Osteocyte (in vitro differentiated cells): ENCODE results near the gene ST6GALNAC2. TPM values are rescaled to one million over a fixed set of nuclear protein-coding genes. Genes with fewer than 3 reads are reported as not detected.
A peak's percentile ranks its signal among the peaks of the same experiment; 100 is the strongest.

Experiments used
- DNase-seq: peaks from one replicate; pipeline ENCODE4 v3.0.0; 2021; ENCODE audit warnings: mixed read lengths; ENCODE audit not compliant: unreplicated experiment; ENCODE audit errors: extremely low spot score
- H3K27ac Mint-ChIP-seq: one replicate; pipeline ENCODE4 v1.8.0; 2021; ENCODE audit warnings: mild to moderate bottlenecking, mixed read lengths; ENCODE audit not compliant: unreplicated experiment
- H3K27me3 Mint-ChIP-seq: one replicate; pipeline ENCODE4 v1.8.0; 2021; ENCODE audit warnings: mixed read lengths; ENCODE audit not compliant: unreplicated experiment
- H3K36me3 Mint-ChIP-seq: one replicate; pipeline ENCODE4 v1.8.0; 2021; ENCODE audit warnings: mixed read lengths; ENCODE audit not compliant: unreplicated experiment
- H3K4me1 Mint-ChIP-seq: one replicate; pipeline ENCODE4 v1.8.0; 2021; ENCODE audit warnings: mixed read lengths; ENCODE audit not compliant: unreplicated experiment
- H3K4me3 Mint-ChIP-seq: one replicate; pipeline ENCODE4 v1.8.0; 2021; ENCODE audit warnings: mild to moderate bottlenecking, moderate library complexity, mixed read lengths; ENCODE audit not compliant: unreplicated experiment
- H3K9me3 Mint-ChIP-seq: one replicate; pipeline ENCODE4 v1.8.0; 2021; ENCODE audit warnings: mixed read lengths; ENCODE audit not compliant: unreplicated experiment
- CTCF ChIP-seq: fragments of 200-600 bp; sonication (generic); IDR thresholded peaks from 2 replicates; pipeline ENCODE4 v1.5.0; 2021; ENCODE audit warnings: antibody characterized with exemption, mild to moderate bottlenecking, moderate library complexity
- total RNA-seq: library from RNA; stranded (reverse); gene quantifications from 2 replicates; pipeline ENCODE4 v1.2.1, GENCODE V29; 2021

Gene ST6GALNAC2
- total RNA-seq, 1 donor from 2014 or later: 3.3 TPM

- no peaks in the 10 kb centered on the region for H3K27me3 Mint-ChIP-seq
- H3K36me3 Mint-ChIP-seq: peaks cover 3% of the 10 kb centered on the region
- DNase-seq: no peak
- H3K4me3 Mint-ChIP-seq: no peak overlapping the region
- no peak overlapping the region for H3K27ac Mint-ChIP-seq
- no peak for TF ChIP-seq CTCF
- H3K9me3 Mint-ChIP-seq: no peaks in the 10 kb centered on the region
- H3K4me1 Mint-ChIP-seq: peaks cover 22% of the 10 kb centered on the region
These were observed 37.1 kb downstream of the ST6GALNAC2 start for GRCh38 chr17:76548378-76549214.

- H3K9me3 Mint-ChIP-seq: no peaks in the 10 kb centered on the region
- H3K36me3 Mint-ChIP-seq: peaks cover 3% of the 10 kb centered on the region
- DNase-seq: no peak
- H3K4me3 Mint-ChIP-seq: no peak overlapping the region
- H3K4me1 Mint-ChIP-seq: peaks cover 22% of the 10 kb centered on the region
- H3K27ac Mint-ChIP-seq: no peak overlapping the region
- H3K27me3 Mint-ChIP-seq: no peaks in the 10 kb centered on the region
- TF ChIP-seq CTCF: no peak
These were observed 37.9 kb downstream of the ST6GALNAC2 start for GRCh38 chr17:76547642-76548202.

- H3K27ac Mint-ChIP-seq: no peak overlapping the region
- DNase-seq: no peak
- H3K36me3 Mint-ChIP-seq: peaks cover 3% of the 10 kb centered on the region
- peak; percentile 79 for TF ChIP-seq CTCF
- H3K4me3 Mint-ChIP-seq: no peak overlapping the region
- H3K4me1 Mint-ChIP-seq: peaks cover 22% of the 10 kb centered on the region
- no peaks in the 10 kb centered on the region for H3K9me3 Mint-ChIP-seq
- H3K27me3 Mint-ChIP-seq: no peaks in the 10 kb centered on the region
These were observed 38.4 kb downstream of the ST6GALNAC2 start for GRCh38 chr17:76547183-76547641.

GRCh38 chr17:76546556-76547182 lies 39.0 kb downstream of the ST6GALNAC2 start:
- DNase-seq: no peak
- peaks cover 22% of the 10 kb centered on the region for H3K4me1 Mint-ChIP-seq
- H3K9me3 Mint-ChIP-seq: no peaks in the 10 kb centered on the region
- no peaks in the 10 kb centered on the region for H3K27me3 Mint-ChIP-seq
- no peak overlapping the region for H3K27ac Mint-ChIP-seq
- no peak for TF ChIP-seq CTCF
- H3K4me3 Mint-ChIP-seq: no peak overlapping the region
- H3K36me3 Mint-ChIP-seq: peaks cover 3% of the 10 kb centered on the region
